HG02678 (cell line): ENCODE measurements around the gene GDPD2.
"Not testable (repeated sequence)": the region's sequence is repeated elsewhere in the genome, so short reads cannot be mapped to it uniquely, and the experiment has no call there.

ENCODE experiments used
- ATAC-seq: cut with Tn5 transposase; IDR thresholded peaks from one replicate; pipeline ENCODE4 v1.9.1; 2021; ENCODE audit warnings: mild to moderate bottlenecking, moderate library complexity; ENCODE audit not compliant: unreplicated experiment

GDPD2 gene, protein sequence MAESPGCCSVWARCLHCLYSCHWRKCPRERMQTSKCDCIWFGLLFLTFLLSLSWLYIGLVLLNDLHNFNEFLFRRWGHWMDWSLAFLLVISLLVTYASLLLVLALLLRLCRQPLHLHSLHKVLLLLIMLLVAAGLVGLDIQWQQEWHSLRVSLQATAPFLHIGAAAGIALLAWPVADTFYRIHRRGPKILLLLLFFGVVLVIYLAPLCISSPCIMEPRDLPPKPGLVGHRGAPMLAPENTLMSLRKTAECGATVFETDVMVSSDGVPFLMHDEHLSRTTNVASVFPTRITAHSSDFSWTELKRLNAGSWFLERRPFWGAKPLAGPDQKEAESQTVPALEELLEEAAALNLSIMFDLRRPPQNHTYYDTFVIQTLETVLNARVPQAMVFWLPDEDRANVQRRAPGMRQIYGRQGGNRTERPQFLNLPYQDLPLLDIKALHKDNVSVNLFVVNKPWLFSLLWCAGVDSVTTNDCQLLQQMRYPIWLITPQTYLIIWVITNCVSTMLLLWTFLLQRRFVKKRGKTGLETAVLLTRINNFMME

GRCh38 chrX:70422851-70423341 lies at the start of gene GDPD2:
TSS of gene GDPD2 (plus strand) at chrX:70423314. CDS start at chrX:70424985, 1,671 bp downstream.
- no peak for ATAC-seq

DNA sequence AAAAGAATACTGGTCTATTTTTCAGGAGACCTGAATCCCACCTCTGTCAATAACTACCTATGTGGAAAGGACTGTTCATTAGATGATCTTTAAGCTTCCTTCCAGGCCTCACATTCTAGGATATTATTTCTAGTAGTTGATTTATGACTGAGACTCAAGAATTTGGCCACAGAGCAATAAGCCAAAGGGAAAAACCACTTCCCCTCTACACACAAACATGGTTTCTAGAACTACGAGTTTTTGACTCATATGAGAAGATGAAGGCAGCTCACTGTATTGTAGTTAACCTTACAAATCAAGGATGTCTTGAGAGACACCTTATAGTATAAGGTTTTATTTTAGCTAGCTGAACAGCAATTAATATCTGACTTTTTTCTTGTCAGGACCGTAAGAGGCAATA lies 36.9 kb upstream of the GDPD2 start:
- ATAC-seq = no peak

GRCh38 chrX:70398899-70399298 lies 24.2 kb upstream of the GDPD2 start:
- no peak for ATAC-seq

DNA sequence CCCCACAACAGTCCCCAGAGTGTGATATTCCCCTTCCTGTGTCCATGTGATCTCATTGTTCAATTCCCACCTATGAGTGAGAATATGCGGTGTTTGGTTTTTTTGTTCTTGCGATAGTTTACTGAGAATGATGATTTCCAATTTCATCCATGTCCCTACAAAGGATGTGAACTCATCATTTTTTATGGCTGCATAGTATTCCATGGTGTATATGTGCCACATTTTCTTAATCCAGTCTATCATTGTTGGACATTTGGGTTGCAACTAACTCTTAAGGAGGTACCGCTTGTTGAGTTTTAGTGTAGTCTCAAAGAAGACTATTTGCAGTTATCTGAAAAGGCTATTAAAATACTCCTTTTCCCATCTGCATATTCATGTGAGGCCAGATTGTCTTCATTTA lies 22.9 kb upstream of the GDPD2 start:
- ATAC-seq = not testable (repeated sequence)

- no peak for ATAC-seq
Observed at GRCh38 chrX:70402721-70403120, 20.4 kb upstream of the GDPD2 start.

DNA sequence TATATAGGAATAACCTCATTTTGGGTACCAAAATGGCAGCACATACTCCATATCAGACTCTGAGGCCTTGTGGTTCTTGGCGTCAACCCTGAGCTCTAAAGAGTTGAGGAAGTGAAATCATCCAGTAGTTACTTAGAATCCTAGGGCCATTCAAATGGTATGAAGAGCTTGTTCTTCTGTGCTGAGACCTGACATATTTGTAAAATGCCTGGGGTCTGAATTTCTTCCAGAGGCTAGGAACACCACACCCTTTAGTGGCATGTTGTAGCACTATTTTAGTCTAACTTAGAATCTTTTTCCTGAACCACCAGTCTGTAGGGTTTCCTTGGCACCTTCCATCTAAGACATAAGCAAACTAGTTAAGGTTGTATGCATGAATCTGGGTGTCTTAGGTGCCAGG lies 18.1 kb upstream of the GDPD2 start:
- ATAC-seq = no peak

- ATAC-seq = no peak
Observed at GRCh38 chrX:70410921-70411320, 12.2 kb upstream of the GDPD2 start.

- ATAC-seq = no peak
Observed at GRCh38 chrX:70411475-70411874, 11.6 kb upstream of the GDPD2 start.

DNA sequence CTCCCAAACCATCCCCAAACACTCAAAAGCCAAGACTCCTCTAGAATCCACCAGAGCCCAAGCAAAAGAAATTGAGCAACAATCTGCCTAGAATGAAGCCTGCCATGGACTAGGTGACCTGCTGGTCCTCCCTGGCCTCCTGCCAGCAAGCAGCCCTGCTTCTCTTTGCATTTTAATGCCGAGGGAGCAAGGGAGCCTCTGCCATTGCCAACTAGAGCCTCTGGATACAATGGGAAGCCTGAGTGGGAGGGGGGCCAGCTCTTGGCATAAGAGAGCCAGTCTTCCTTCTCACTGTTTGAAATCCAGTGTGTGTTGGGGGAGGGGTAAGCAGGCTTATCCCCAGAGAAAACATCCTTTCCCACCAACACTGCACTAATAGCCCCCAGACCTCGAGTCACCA lies 1.5 kb upstream of the GDPD2 start:
- ATAC-seq = no peak

DNA sequence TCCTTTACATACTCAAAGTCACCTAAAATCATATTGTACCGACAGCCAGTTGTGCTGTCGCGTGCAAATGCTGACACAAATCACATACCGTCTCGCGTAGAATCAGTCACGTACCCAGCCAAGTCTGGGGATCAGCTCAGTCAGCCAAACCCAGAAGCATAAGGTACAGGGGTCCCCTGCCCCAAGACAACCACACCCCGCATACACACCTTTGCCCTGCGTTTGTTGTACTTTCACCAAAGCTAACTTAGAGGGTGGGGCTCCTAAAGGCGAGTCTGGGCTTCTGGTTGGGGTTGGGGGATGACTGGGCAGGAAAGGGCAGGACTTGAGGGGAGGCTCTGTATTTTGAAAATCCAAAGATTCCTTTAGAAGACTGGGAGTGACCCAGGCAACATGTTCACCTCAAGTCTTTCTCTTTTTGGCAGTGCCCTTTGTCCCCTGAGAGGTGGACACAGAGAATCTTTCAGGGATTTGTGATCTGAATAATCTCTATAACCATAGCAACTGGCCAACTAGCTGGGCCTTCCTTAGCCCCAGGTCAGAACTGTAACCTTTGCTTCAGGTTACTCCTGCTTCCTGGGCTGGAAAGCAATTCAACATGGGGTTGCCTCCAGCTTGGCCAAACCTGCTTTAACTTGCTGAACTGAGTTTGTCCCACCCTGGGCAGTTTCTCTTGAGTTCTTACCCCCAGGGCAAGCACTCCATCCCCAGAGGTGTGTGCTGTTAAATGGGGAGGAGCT lies 992 bp downstream of the GDPD2 start:
- no peak for ATAC-seq

GRCh38 chrX:70424801-70425200 lies 1.7 kb downstream of the GDPD2 start:
- no peak for ATAC-seq

DNA sequence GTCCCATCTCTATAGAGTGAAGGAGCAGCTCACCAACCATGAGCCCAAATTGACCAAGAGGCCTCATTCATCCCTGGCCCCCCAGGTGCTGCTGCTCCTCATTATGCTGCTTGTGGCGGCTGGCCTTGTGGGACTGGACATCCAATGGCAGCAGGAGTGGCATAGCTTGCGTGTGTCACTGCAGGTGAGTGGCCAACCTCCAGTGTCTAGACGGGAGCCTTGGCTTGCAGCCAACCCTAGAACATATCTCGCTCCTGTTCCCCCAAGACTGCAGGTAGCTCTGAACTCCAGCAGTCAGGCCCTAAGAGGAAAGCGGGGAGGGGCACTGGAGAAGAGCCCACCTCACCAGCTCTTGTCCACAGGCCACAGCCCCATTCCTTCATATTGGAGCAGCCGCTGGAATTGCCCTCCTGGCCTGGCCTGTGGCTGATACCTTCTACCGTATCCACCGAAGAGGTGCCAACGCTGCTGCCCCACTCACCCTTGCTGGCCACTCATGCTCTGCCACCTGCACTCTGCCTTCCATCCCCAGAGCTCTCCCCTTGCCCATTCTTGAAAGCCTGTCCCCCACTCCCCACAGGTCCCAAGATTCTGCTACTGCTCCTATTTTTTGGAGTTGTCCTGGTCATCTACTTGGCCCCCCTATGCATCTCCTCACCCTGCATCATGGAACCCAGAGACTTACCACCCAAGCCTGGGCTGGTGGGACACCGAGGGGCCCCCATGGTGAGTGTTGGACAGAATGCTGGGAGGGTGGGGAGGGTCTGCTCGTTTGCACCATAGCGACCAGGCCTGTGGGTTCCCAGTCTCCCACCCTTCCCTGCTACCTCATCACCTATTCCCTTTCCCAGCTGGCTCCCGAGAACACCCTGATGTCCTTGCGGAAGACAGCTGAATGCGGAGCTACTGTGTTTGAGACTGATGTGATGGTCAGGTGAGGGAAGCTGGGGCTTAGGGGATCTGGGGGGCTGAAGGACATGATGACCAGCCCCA lies 3.5 kb downstream of the GDPD2 start:
- no peak for ATAC-seq

- no peak for ATAC-seq
Observed at GRCh38 chrX:70427365-70427764, 4.3 kb downstream of the GDPD2 start.

DNA sequence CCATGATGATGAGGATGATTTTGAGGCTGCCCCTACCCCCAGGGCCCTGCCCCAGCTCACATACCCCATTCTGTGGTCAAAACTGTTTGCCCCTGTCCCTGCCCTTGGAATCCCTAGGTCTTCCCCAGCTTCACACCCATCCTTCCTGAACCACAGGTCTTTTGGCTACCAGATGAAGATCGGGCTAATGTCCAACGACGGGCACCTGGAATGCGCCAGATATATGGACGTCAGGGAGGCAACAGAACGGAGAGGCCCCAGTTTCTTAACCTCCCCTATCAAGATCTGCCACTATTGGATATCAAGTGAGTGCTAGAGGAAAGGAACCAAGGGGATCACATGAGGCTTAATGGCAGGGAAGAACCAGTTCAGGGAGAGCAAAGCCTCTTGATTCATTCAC lies 6.6 kb downstream of the GDPD2 start:
- ATAC-seq = no peak

GRCh38 chrX:70432936-70433847 lies 10.1 kb downstream of the GDPD2 start:
- no peak for ATAC-seq

DNA sequence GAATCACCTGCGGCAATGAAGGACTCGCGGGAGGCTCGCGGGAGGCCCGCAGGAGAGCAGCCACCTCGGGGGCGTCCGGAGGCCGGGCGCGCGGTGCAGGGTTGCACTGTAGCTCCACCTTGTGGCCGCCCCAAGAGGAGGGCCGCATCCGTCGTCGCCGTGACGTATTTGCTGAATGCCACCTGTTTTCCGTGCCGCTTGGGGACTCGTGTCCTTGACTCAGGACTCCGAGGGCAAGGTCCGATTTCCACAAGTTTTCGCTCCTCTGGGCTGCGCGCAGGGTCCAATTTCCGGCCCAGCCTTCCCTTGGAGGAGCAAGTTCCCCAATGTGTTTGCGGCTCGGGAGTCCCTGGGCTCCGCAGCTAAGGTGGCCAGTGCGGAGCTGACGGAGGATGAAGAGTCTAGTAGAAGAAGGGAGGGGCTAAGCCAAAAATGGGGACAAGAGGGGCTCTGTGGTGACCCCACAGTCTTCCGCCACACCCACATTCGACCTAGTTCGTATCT lies 10.8 kb downstream of the GDPD2 start:
- peak; percentile 64 for ATAC-seq

DNA sequence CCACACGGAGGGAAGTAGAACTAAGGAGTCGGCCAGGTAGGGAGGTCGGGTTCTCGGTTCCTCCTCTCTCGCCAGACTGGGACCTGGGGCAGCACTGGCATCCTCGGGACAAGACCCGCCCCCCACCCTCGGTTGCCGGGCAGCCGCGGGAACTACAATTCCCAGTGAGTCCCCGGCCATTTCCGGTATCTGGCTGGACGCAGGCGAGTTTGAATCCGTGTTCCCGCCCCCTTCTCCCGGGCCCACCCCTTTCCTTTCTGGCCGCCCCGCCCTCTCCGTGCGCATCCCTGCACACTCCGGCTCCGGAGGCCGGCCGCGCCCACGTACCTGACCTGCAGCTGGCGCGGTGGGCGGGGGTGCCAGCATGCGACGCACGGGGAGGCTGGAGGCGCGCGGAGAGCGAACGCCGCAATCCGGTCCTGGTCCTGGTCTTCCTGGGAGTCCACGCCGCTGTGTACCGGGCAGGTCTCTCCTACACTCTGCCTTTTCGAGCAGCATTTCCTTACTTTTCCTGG lies 11.3 kb downstream of the GDPD2 start:
- ATAC-seq = peak; percentile 68

- ATAC-seq = no peak
Observed at GRCh38 chrX:70434914-70435586, 11.9 kb downstream of the GDPD2 start.

GRCh38 chrX:70436343-70436742 lies 13.2 kb downstream of the GDPD2 start:
- ATAC-seq = no peak
